Astrocyte (in vitro differentiated cells and primary cell): Measurements from ENCODE around the gene VAV1. TPM values are rescaled to one million over a fixed set of nuclear protein-coding genes. Genes with fewer than 3 reads are reported as not detected.

Experiments
- DNase-seq: peaks from one replicate; pipeline ENCODE4 v3.0.0-alpha.2; 2010; ENCODE audit warnings: low read depth
- FAIRE-seq: peaks from 2 replicates; lab custom pipeline; 2011; peaks lifted over from hg19 to GRCh38; lab: Jason Lieb, UNC
- H2AFZ ChIP-seq: 2 replicates; pipeline ENCODE4 v1.6.0; 2012; ENCODE audit warnings: low read depth, low read length, inconsistent platforms
- H3K27ac ChIP-seq: 2 replicates; pipeline ENCODE4 v1.5.1; 2011; ENCODE audit warnings: low read depth, low read length, inconsistent platforms
- H3K27me3 ChIP-seq: 2 replicates; pipeline ENCODE4 v1.6.0; 2011; ENCODE audit warnings: low read length, inconsistent platforms; ENCODE audit not compliant: insufficient read depth
- H3K36me3 ChIP-seq: 2 replicates; pipeline ENCODE4 v1.5.1; 2011; ENCODE audit warnings: low read length, inconsistent platforms; ENCODE audit not compliant: insufficient read depth
- H3K4me1 ChIP-seq: 2 replicates; pipeline ENCODE4 v1.5.1; 2011; ENCODE audit warnings: low read length, inconsistent platforms; ENCODE audit not compliant: insufficient read depth
- H3K4me2 ChIP-seq: 2 replicates; pipeline ENCODE4 v1.6.0; 2012; ENCODE audit warnings: low read length, inconsistent platforms
- H3K4me3 ChIP-seq: 2 replicates; pipeline ENCODE4 v1.5.1; 2011; ENCODE audit warnings: low read depth, mild to moderate bottlenecking, low read length, inconsistent platforms; ENCODE audit not compliant: insufficient read depth
- H3K79me2 ChIP-seq: 2 replicates; pipeline ENCODE4 v1.6.0; 2012; ENCODE audit warnings: mild to moderate bottlenecking, low read length, inconsistent platforms; ENCODE audit not compliant: insufficient read depth
- H3K9ac ChIP-seq: 2 replicates; pipeline ENCODE4 v1.6.0; 2012; ENCODE audit warnings: mild to moderate bottlenecking, low read length, inconsistent platforms
- H3K9me3 ChIP-seq: 2 replicates; pipeline ENCODE4 v1.5.1; 2012; ENCODE audit warnings: low read depth, mild to moderate bottlenecking, low read length, inconsistent platforms; ENCODE audit not compliant: insufficient read depth
- H4K20me1 ChIP-seq: 2 replicates; pipeline ENCODE4 v1.6.0; 2012; ENCODE audit warnings: low read length, inconsistent platforms; ENCODE audit not compliant: insufficient read depth
- H3K27ac Mint-ChIP-seq: one replicate; pipeline ENCODE4 v1.8.0; 2021; ENCODE audit warnings: mild to moderate bottlenecking, mixed read lengths; ENCODE audit not compliant: unreplicated experiment
- H3K27me3 Mint-ChIP-seq: one replicate; pipeline ENCODE4 v1.8.0; 2021; ENCODE audit warnings: low read depth, mixed read lengths; ENCODE audit not compliant: unreplicated experiment
- H3K36me3 Mint-ChIP-seq: one replicate; pipeline ENCODE4 v1.8.0; 2021; ENCODE audit warnings: low read depth, mixed read lengths; ENCODE audit not compliant: unreplicated experiment
- H3K4me1 Mint-ChIP-seq: one replicate; pipeline ENCODE4 v1.8.0; 2021; ENCODE audit warnings: low read depth, mixed read lengths; ENCODE audit not compliant: unreplicated experiment
- H3K4me3 Mint-ChIP-seq: one replicate; pipeline ENCODE4 v1.8.0; 2021; ENCODE audit warnings: mild to moderate bottlenecking, moderate library complexity, mixed read lengths; ENCODE audit not compliant: unreplicated experiment
- H3K9me3 Mint-ChIP-seq: one replicate; pipeline ENCODE4 v1.8.0; 2021; ENCODE audit warnings: mild to moderate bottlenecking, mixed read lengths; ENCODE audit not compliant: unreplicated experiment
- CTCF ChIP-seq: IDR thresholded peaks from 2 replicates; pipeline ENCODE4 v1.5.1; 2011; ENCODE audit warnings: low read depth, mild to moderate bottlenecking, inconsistent platforms, low read length, moderate library complexity; ENCODE audit not compliant: insufficient read depth
- EZH2 ChIP-seq: IDR thresholded peaks from 2 replicates; pipeline ENCODE4 v1.6.1; 2012; ENCODE audit warnings: mild to moderate bottlenecking, low read length, inconsistent platforms; ENCODE audit not compliant: insufficient read depth
- total RNA-seq: library from RNA; stranded (reverse); gene quantifications from 2 replicates; pipeline ENCODE4 v1.2.1, GENCODE V29; 2021

The VAV1 gene
- total RNA-seq, 1 donor from 2014 or later: not detected

- H4K20me1 ChIP-seq: no peaks in the 10 kb centered on the region
- H3K4me1 ChIP-seq: no peaks in the 10 kb centered on the region
- H3K27ac Mint-ChIP-seq: no peak overlapping the region
- no peaks in the 10 kb centered on the region for H3K36me3 Mint-ChIP-seq
- no peaks in the 10 kb centered on the region for H3K27me3 ChIP-seq
- H3K27me3 Mint-ChIP-seq: no peaks in the 10 kb centered on the region
- no peak overlapping the region for H2AFZ ChIP-seq
- peaks cover 13% of the 10 kb centered on the region for H3K9me3 Mint-ChIP-seq
- no peak overlapping the region for H3K4me3 Mint-ChIP-seq
- no peak overlapping the region for H3K4me3 ChIP-seq
- H3K79me2 ChIP-seq: no peaks in the 10 kb centered on the region
- no peak overlapping the region for H3K27ac ChIP-seq
- H3K9ac ChIP-seq: no peak overlapping the region
- DNase-seq (no peak), FAIRE-seq (no peak)
- TF ChIP-seq CTCF (no peak), EZH2 (no peak)
- no peaks in the 10 kb centered on the region for H3K4me1 Mint-ChIP-seq
- no peaks in the 10 kb centered on the region for H3K9me3 ChIP-seq
- no peak overlapping the region for H3K4me2 ChIP-seq
- no peaks in the 10 kb centered on the region for H3K36me3 ChIP-seq
Measured at GRCh38 chr19:6790194-6791128, 18.0 kb downstream of the VAV1 start.

- Histone ChIP-seq H3K9me3 (no peaks in the 10 kb centered on the region), H2AFZ (no peak overlapping the region), H3K79me2 (no peaks in the 10 kb centered on the region), H3K4me2 (no peak overlapping the region), H3K27me3 (no peaks in the 10 kb centered on the region), H3K4me3 (no peak overlapping the region), H4K20me1 (no peaks in the 10 kb centered on the region), H3K27ac (no peak overlapping the region), H3K9ac (no peak overlapping the region), H3K4me1 (no peaks in the 10 kb centered on the region), H3K36me3 (no peaks in the 10 kb centered on the region)
- Mint-ChIP-seq H3K27me3 (no peaks in the 10 kb centered on the region), H3K4me3 (no peak overlapping the region), H3K4me1 (no peaks in the 10 kb centered on the region), H3K27ac (no peak overlapping the region), H3K36me3 (no peaks in the 10 kb centered on the region), H3K9me3 (peaks cover 11% of the 10 kb centered on the region)
- no peak for FAIRE-seq
- no peak for TF ChIP-seq CTCF
- no peak for TF ChIP-seq EZH2
- no peak for DNase-seq
Measured at GRCh38 chr19:6791237-6791636, 18.7 kb downstream of the VAV1 start.

GRCh38 chr19:6793411-6793810 is 20.9 kb downstream of the VAV1 start:
- H3K36me3 Mint-ChIP-seq: no peaks in the 10 kb centered on the region
- Histone ChIP-seq H4K20me1 (no peaks in the 10 kb centered on the region), H3K9ac (no peak overlapping the region), H3K27me3 (no peaks in the 10 kb centered on the region), H3K36me3 (no peaks in the 10 kb centered on the region), H3K4me2 (no peak overlapping the region), H2AFZ (no peak overlapping the region), H3K27ac (no peak overlapping the region), H3K79me2 (no peaks in the 10 kb centered on the region), H3K4me3 (no peak overlapping the region), H3K4me1 (no peaks in the 10 kb centered on the region), H3K9me3 (no peaks in the 10 kb centered on the region)
- peaks cover 13% of the 10 kb centered on the region for H3K9me3 Mint-ChIP-seq
- FAIRE-seq (no peak), DNase-seq (no peak)
- no peaks in the 10 kb centered on the region for H3K4me1 Mint-ChIP-seq
- no peaks in the 10 kb centered on the region for H3K27me3 Mint-ChIP-seq
- H3K4me3 Mint-ChIP-seq: no peak overlapping the region
- H3K27ac Mint-ChIP-seq: no peak overlapping the region
- TF ChIP-seq EZH2: no peak
- no peak for TF ChIP-seq CTCF
